NCI-H1436 (cell line): Measurements from ENCODE around the gene OR1I1.

Experiments used
- DNase-seq: peaks from one replicate; lab custom pipeline; 2025; lab: John Stamatoyannopoulos, UW

Gene OR1I1

GRCh38 chr19:15118789-15119494 lies 36.9 kb downstream of the OR1I1 start:
- DNase-seq: no peak

- no peak for DNase-seq
Measured at GRCh38 chr19:15120135-15121026, 38.4 kb downstream of the OR1I1 start.

- DNase-seq: no peak
Measured at GRCh38 chr19:15122331-15123030, 40.5 kb downstream of the OR1I1 start.

- DNase-seq: no peak
Measured at GRCh38 chr19:15123031-15123890, 41.2 kb downstream of the OR1I1 start.

GRCh38 chr19:15123900-15124299 lies 41.9 kb downstream of the OR1I1 start:
- DNase-seq: no peak

- no peak for DNase-seq
Measured at GRCh38 chr19:15124572-15125231, 42.7 kb downstream of the OR1I1 start.

- DNase-seq: peak; percentile 98
Measured at GRCh38 chr19:15125232-15126067, 43.4 kb downstream of the OR1I1 start.

- DNase-seq: no peak
Measured at GRCh38 chr19:15126131-15126910, 44.3 kb downstream of the OR1I1 start.

- no peak for DNase-seq
Measured at GRCh38 chr19:15128162-15128770, 46.3 kb downstream of the OR1I1 start.

GRCh38 chr19:15129856-15130585 lies 48.0 kb downstream of the OR1I1 start:
- no peak for DNase-seq

- DNase-seq: no peak
Measured at GRCh38 chr19:15136234-15136954, 54.4 kb downstream of the OR1I1 start.

- no peak for DNase-seq
Measured at GRCh38 chr19:15137777-15138176, 55.8 kb downstream of the OR1I1 start.

- no peak for DNase-seq
Measured at GRCh38 chr19:15138427-15138826, 56.4 kb downstream of the OR1I1 start.

GRCh38 chr19:15141143-15141542 lies 59.1 kb downstream of the OR1I1 start:
- no peak for DNase-seq

GRCh38 chr19:15142313-15142712 lies 60.3 kb downstream of the OR1I1 start:
- DNase-seq: no peak
